Loucy (cell line): ENCODE results near the gene TRIP13.

ENCODE experiments used
- CTCF ChIP-seq: fragments of 200-600 bp; sonication (generic); conservative IDR thresholded peaks from 2 replicates; pipeline ENCODE4 v1.5.1; 2014; ENCODE audit warnings: mild to moderate bottlenecking, antibody characterized with exemption, low read length
- EZH2phosphoT487 ChIP-seq: fragments of 200-600 bp; IDR thresholded peaks from 2 replicates; pipeline ENCODE4 v1.6.1; 2018; ENCODE audit warnings: antibody characterized with exemption, mild to moderate bottlenecking, moderate library complexity, borderline replicate concordance

- TF ChIP-seq CTCF (no peak), EZH2phosphoT487 (no peak)
Measured at GRCh38 chr5:883475-884181, 9.1 kb upstream of the TRIP13 start.
